Hepatocyte (in vitro differentiated cells): ENCODE measurements around the gene MSI1. TPM values are rescaled to one million over a fixed set of nuclear protein-coding genes. Genes with fewer than 3 reads are reported as not detected.

ENCODE experiments used
- DNase-seq: peaks from one replicate; pipeline ENCODE4 v3.0.0-alpha.2; 2016; ENCODE audit warnings: low spot score
- H2AFZ ChIP-seq: fragments of 200-600 bp; sonication (generic); 2 replicates; pipeline ENCODE4 v1.6.0; 2016; ENCODE audit warnings: antibody characterized with exemption, mild to moderate bottlenecking
- H3K27ac ChIP-seq: fragments of 200-600 bp; sonication (generic); 2 replicates; pipeline ENCODE4 v1.5.1; 2016; ENCODE audit warnings: mild to moderate bottlenecking
- H3K27me3 ChIP-seq: fragments of 200-600 bp; sonication (generic); 2 replicates; pipeline ENCODE4 v1.6.1; 2016
- H3K36me3 ChIP-seq: fragments of 200-600 bp; sonication (generic); replicated peaks from 2 replicates; pipeline ENCODE4 v1.5.1; 2016; ENCODE audit warnings: low read depth; ENCODE audit not compliant: insufficient read depth
- H3K4me1 ChIP-seq: fragments of 200-600 bp; sonication (generic); 2 replicates; pipeline ENCODE4 v1.5.1; 2016; ENCODE audit warnings: mild to moderate bottlenecking, moderate library complexity; ENCODE audit not compliant: insufficient read depth
- H3K4me2 ChIP-seq: fragments of 200-600 bp; sonication (generic); 2 replicates; pipeline ENCODE4 v1.6.0; 2016
- H3K4me3 ChIP-seq: fragments of 200-600 bp; sonication (generic); 2 replicates; pipeline ENCODE4 v1.5.1; 2016; ENCODE audit warnings: mild to moderate bottlenecking
- H3K79me2 ChIP-seq: fragments of 200-600 bp; sonication (generic); 2 replicates; pipeline ENCODE4 v1.6.0; 2017; ENCODE audit warnings: mild to moderate bottlenecking
- H3K9me2 ChIP-seq: fragments of 200-600 bp; sonication (generic); replicated peaks from 2 replicates; pipeline ENCODE4 v1.6.0; 2017; ENCODE audit warnings: mild to moderate bottlenecking; ENCODE audit not compliant: insufficient read depth
- H3K9me3 ChIP-seq: fragments of 200-600 bp; sonication (generic); 2 replicates; pipeline ENCODE4 v1.5.1; 2016; ENCODE audit warnings: low read depth, mild to moderate bottlenecking
- H4K20me1 ChIP-seq: fragments of 200-600 bp; sonication (generic); 2 replicates; pipeline ENCODE4 v1.6.0; 2016; ENCODE audit warnings: mild to moderate bottlenecking; ENCODE audit not compliant: insufficient read depth, poor library complexity, severe bottlenecking
- CTCF ChIP-seq: fragments of 200-600 bp; sonication (generic); IDR thresholded peaks from 2 replicates; pipeline ENCODE4 v1.5.1; 2016; ENCODE audit warnings: antibody characterized with exemption, mild to moderate bottlenecking; ENCODE audit not compliant: poor library complexity
- EZH2 ChIP-seq: fragments of 200-600 bp; sonication (generic); IDR thresholded peaks from 2 replicates; pipeline ENCODE4 v1.6.1; 2016; ENCODE audit warnings: antibody characterized with exemption, mild to moderate bottlenecking, borderline replicate concordance
- EZH2phosphoT487 ChIP-seq: fragments of 200-600 bp; sonication (generic); IDR thresholded peaks from one replicate; pipeline ENCODE4 v1.6.1; 2018; ENCODE audit warnings: antibody characterized with exemption, mild to moderate bottlenecking, low read depth, moderate library complexity; ENCODE audit not compliant: unreplicated experiment, severe bottlenecking
- WGBS: methylation state at CpG from one replicate; pipeline ENCODE4 v1.1.6; 2016; ENCODE audit warnings: low lambda C conversion rate; ENCODE audit errors: missing lambda C conversion rate; 5-methylcytosine and 5-hydroxymethylcytosine counted together
- polyA plus RNA-seq: library from polyadenylated mRNA; unstranded; fragments of >200 nt; fragmentation: Nextera tagmentation; extraction: Ambion mirVana; gene quantifications from 2 replicates; pipeline ENCODE4 v1.2.1, GENCODE V29; 2016
- total RNA-seq: library from RNA; depleted of rRNA; stranded (reverse); fragments of >200 nt; gene quantifications from 2 replicates; pipeline ENCODE4 v1.2.3, GENCODE V29; 2014

The MSI1 gene
- total and polyA plus RNA-seq, 2 experiments from 2014 or later, result 2.2 to 5.6 TPM

GRCh38 chr12:120352117-120352516, 16.8 kb downstream of the MSI1 start:
- Histone ChIP-seq H3K4me1 (no peaks in the 10 kb centered on the region), H4K20me1 (no peaks in the 10 kb centered on the region), H3K9me3 (no peaks in the 10 kb centered on the region), H2AFZ (no peak overlapping the region), H3K36me3 (no peaks in the 10 kb centered on the region), H3K4me2 (no peak overlapping the region), H3K27me3 (no peaks in the 10 kb centered on the region), H3K79me2 (no peaks in the 10 kb centered on the region), H3K9me2 (no peaks in the 10 kb centered on the region), H3K4me3 (no peak overlapping the region), H3K27ac (no peak overlapping the region)
- no peak for DNase-seq
- WGBS, result 70% methylated on average over 5 of the region's 5 CpGs
- TF ChIP-seq EZH2phosphoT487, result no peak

- no peaks in the 10 kb centered on the region for H3K36me3 ChIP-seq
- no peaks in the 10 kb centered on the region for H3K4me1 ChIP-seq
- H3K9me3 ChIP-seq, result no peaks in the 10 kb centered on the region
- no peaks in the 10 kb centered on the region for H3K79me2 ChIP-seq
- no peak for TF ChIP-seq EZH2phosphoT487
- no peak for TF ChIP-seq EZH2
- no peak for TF ChIP-seq CTCF
- H2AFZ ChIP-seq, result no peak overlapping the region
- no peak overlapping the region for H3K4me2 ChIP-seq
- H3K4me3 ChIP-seq, result no peak overlapping the region
- no peaks in the 10 kb centered on the region for H4K20me1 ChIP-seq
- H3K9me2 ChIP-seq, result no peaks in the 10 kb centered on the region
- WGBS, result 95% methylated on average over 19 of the region's 19 CpGs
- no peak overlapping the region for H3K27ac ChIP-seq
- DNase-seq, result no peak
- H3K27me3 ChIP-seq, result no peaks in the 10 kb centered on the region
Measured at GRCh38 chr12:120350576-120351350, 18.2 kb downstream of the MSI1 start.

GRCh38 chr12:120347766-120348165, 21.2 kb downstream of the MSI1 start:
- TF ChIP-seq CTCF (no peak), EZH2phosphoT487 (no peak), EZH2 (no peak)
- H3K4me3 ChIP-seq, result no peak overlapping the region
- H3K9me3 ChIP-seq, result no peaks in the 10 kb centered on the region
- no peak overlapping the region for H3K4me2 ChIP-seq
- 94% methylated on average over 8 of the region's 11 CpGs for WGBS
- H3K27ac ChIP-seq, result no peak overlapping the region
- H2AFZ ChIP-seq, result no peak overlapping the region
- no peak for DNase-seq
- H4K20me1 ChIP-seq, result no peaks in the 10 kb centered on the region
- H3K4me1 ChIP-seq, result no peaks in the 10 kb centered on the region
- H3K9me2 ChIP-seq, result no peaks in the 10 kb centered on the region
- H3K27me3 ChIP-seq, result no peaks in the 10 kb centered on the region
- no peaks in the 10 kb centered on the region for H3K79me2 ChIP-seq
- no peaks in the 10 kb centered on the region for H3K36me3 ChIP-seq

- TF ChIP-seq CTCF, result no peak
- TF ChIP-seq EZH2phosphoT487, result no peak
- TF ChIP-seq EZH2, result no peak
- Histone ChIP-seq H3K36me3 (no peaks in the 10 kb centered on the region), H3K27ac (no peak overlapping the region)
Measured at GRCh38 chr12:120346681-120347080, 22.3 kb downstream of the MSI1 start.

More at GRCh38 chr12:120346681-120347080, 22.3 kb downstream of the MSI1 start:
- Histone ChIP-seq H3K79me2 (no peaks in the 10 kb centered on the region), H3K9me2 (no peaks in the 10 kb centered on the region), H3K4me1 (no peaks in the 10 kb centered on the region), H3K4me2 (no peak overlapping the region), H3K4me3 (no peak overlapping the region), H4K20me1 (no peaks in the 10 kb centered on the region), H2AFZ (no peak overlapping the region), H3K27me3 (no peaks in the 10 kb centered on the region), H3K9me3 (no peaks in the 10 kb centered on the region)
- no peak for DNase-seq
- 94% methylated on average over 7 of the region's 7 CpGs for WGBS
